ENCODE measurements around the gene TIMMDC1.

- TF ChIP-seq, protein P1, sequence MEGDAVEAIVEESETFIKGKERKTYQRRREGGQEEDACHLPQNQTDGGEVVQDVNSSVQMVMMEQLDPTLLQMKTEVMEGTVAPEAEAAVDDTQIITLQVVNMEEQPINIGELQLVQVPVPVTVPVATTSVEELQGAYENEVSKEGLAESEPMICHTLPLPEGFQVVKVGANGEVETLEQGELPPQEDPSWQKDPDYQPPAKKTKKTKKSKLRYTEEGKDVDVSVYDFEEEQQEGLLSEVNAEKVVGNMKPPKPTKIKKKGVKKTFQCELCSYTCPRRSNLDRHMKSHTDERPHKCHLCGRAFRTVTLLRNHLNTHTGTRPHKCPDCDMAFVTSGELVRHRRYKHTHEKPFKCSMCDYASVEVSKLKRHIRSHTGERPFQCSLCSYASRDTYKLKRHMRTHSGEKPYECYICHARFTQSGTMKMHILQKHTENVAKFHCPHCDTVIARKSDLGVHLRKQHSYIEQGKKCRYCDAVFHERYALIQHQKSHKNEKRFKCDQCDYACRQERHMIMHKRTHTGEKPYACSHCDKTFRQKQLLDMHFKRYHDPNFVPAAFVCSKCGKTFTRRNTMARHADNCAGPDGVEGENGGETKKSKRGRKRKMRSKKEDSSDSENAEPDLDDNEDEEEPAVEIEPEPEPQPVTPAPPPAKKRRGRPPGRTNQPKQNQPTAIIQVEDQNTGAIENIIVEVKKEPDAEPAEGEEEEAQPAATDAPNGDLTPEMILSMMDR (conservative IDR thresholded peaks at IDR 0.05; ENCODE audit: low read depth, low read length), result no peak
- TF ChIP-seq POLR2A (IDR thresholded peaks at IDR 0.05; ENCODE audit: low read depth, low read length), result no peak
- TF ChIP-seq FOS (IDR thresholded peaks at IDR 0.05; ENCODE audit: low read depth, low read length), result no peak
These were observed 44.8 kb downstream of the TIMMDC1 start for GRCh38 chr3:119543147-119543546.

All from IMR-90 (cell line).